ENCODE results near the gene ZBTB25.

GRCh38 chr14:64509036-64509435, 5.4 kb upstream of the ZBTB25 start:
- TF ChIP-seq POLR2AphosphoS5 (IDR thresholded peaks at IDR 0.05; ENCODE audit: low read depth, low read length) (no peak), TAF1 (IDR thresholded peaks at IDR 0.05; ENCODE audit: low read depth, low read length) (no peak), POLR2A (IDR thresholded peaks at IDR 0.05; ENCODE audit: low read depth, low read length) (no peak), POU2F2 (IDR thresholded peaks at IDR 0.05; ENCODE audit: low read depth, low read length) (no peak)
